GM18909 (cell line): Measurements from ENCODE around the gene IGLL5.
A peak's percentile ranks its signal among the peaks of the same experiment; 100 is the strongest.

Experiments
- ATAC-seq: cut with Tn5 transposase; IDR thresholded peaks from one replicate; pipeline ENCODE4 v1.9.1; 2021; ENCODE audit warnings: mild to moderate bottlenecking; ENCODE audit not compliant: unreplicated experiment, poor library complexity

Gene IGLL5

DNA sequence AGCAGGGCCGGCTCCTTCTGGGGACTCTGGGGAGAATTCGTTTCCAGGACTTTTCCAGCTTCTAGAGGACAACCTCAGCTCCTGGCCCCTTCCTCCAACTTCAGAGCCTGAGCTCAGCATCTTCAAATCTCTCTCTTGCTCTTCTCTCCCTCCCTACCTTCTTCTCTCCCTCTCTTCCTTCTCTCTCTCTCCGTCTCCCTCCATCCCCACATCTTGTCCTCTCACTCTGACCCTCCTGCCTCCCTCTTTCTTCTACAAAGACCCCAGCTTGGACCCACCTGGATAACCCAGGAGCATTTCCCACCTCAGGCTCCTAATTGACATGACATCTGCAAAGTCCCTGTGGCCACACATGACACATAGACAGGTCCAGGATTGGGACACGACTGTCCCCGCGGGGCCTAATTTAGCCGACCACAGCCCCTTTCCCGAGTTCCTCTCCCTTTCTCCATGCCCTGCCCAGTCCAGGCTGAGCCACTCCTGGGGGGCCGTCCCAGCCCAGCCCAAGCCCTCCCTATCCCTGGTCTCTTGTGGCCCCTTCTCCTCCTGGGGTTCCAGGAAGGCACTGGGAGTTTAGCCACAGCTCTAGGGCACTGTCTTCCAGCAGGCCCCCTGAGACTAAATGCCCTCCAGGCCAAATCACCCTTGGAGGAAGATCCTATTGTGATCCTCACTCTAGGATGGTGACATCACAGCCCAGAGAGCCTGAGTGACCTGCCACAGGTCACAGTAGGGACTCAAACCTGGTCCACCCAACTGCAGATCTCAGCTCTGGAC, 36.9 kb downstream of the IGLL5 start:
- ATAC-seq: no peak

DNA sequence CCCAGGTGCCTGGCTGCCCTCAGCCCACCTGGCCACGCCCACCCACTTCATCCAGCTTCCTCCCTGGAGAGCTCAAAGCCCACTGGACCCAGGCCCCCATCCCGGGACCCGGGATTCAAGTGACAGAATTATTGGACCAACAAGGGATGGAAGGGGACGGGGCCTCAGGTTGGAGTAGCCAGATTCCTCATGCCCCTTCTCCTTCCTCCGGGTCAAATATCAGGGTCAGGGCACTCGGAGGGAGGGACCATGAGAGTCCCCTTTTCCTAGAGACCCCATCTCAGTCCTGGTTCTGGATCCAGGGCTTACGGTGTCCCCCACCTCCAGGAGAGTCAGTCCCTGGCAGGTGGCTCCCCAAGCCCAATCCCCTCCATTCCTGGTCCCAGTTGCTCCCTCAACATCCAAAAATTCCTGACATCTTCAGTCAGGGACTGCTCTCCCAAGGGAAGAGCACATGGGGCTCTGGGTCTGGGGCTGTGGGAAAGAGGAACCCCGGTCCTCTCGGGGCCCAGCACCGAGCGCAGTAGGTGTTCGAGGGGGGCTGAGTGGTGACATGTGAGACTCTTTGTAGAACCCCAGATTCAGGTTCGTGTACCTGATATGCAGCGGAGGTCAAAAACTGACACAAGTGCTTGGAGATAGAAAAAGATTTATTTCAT, 37.7 kb downstream of the IGLL5 start:
- no peak for ATAC-seq

DNA sequence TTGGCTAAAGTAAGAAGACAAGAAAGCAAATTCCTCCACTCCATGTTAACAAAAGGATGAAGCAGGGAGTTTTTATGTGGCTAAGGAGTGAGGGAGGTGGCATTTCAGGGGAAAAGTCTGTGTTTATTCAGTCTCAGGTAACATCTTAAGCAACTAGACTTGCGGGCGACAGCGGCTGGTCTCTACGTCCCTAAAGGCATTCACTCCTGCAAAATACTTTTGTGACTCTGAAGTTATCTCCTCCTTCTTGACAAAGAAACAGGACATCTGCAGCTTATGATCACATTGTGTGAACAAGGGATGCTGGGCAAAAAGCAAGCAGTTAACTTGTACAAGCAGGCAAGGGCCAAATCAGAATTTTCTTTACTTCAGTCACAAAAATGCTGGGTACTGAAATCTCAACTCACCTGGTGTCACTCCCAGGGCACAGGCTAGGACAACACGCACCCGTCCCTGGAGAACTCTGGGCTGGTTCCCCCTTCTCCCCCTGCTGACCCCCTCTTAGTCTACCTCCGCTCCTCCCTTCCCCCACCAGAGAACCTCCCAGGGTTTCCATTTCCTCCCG, 38.3 kb downstream of the IGLL5 start:
- ATAC-seq: no peak

DNA sequence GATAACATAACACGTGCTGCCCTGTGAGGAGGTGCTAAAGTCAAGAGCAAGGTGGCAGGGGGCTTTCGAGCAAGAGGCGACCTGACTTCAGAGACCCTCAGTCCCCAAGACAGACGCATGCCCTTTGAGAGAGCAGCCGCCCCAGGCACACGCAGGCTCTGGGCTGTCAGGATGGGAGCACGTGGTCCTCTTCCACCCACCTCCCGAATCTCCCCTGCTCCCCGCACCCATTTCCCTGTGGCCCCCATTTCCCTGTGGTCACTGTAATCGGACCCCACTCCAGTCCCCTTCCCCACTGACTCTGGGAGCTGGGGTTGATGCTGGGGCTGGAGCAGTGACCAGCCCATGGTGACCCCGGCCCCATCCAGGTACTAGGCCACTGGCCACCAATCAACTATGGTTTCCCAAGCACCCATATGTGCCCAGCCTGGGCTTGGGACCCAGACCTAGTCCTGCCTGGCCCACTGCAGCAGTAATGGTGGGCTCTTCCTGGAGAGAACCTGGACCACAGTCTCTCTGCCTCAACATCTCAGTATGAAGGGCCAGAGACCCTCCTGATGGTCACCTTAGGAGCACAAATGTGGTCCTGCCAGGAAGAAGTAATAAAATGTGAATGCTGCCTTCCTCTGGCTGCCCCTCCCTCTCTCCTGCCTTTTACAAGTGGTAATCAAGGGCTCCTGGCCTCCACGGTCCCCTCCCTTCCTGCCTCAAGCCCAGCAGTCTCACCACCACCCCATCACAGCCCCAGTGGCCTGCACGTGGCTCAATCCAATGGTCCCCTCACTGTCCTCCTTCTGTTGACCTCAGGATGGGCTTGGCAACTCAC, 39.0 kb downstream of the IGLL5 start:
- no peak for ATAC-seq

DNA sequence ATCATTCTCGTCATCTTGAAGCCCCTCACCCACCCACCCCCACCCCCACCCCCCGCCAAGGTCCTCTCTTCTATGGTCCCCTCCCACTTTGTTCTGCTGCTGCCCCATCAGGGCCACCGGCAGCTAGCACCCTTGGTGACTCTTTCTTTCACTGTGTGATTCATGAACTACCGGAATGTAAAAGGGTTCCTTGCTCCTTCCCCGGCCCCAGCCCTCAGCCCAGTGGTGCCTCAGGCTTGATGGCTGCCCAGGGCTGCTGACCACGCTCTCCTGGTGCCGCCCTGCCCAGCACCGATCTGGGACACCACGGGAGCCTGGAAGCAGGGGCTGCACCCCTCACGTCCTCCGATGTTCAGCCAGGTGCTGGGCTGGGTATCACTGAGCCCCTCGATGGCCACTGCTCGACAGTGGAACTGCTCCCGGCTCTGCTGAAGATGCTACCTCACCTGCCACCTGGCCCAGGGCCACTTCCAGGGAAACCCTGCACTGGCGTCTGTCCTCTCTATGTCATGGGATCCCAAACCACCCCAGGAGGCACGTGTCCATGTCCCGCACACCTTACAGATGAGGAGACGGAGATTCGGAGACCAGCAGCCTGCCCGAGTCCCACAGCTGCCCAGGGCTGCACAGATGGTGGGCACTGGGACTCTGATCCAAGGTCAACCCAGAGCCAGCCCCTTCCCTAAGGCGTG, 39.7 kb downstream of the IGLL5 start:
- no peak for ATAC-seq

DNA sequence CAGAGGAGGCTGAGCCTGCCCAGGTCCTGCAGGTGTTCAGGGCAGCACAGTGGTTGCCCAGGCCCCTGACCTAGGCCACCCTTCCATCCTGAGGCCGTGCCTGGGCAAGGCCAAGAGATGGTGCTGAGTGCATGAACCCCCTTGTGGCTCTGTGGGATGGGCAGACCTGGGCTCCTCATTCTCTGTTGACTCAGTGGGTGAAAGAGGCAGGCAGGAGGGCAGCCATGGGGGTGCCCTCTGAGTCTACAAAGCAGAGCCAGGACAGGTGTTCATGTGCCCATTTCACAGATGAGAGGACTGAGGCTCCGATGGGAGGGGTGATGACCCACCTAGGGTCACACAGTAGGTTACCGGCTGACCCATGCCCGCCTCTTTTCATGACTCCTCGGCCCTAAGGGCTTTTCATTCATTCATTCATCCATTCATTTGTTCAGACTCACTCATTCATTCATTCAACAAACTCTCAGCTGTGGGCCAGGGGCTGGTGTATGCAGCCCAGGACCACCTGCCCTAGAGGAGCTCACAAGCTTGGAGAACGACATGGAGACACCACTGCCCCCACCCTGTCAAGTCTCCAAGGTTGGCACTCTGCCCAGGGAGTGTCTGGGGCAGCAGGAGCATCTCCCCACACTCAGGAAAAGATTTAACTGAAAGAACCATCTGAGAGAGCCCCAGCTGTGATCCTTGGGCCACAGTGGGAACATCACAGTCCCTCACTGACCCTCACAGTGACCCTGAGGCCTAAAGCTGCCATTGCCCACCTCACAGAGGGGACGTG, 40.5 kb downstream of the IGLL5 start:
- ATAC-seq: no peak

DNA sequence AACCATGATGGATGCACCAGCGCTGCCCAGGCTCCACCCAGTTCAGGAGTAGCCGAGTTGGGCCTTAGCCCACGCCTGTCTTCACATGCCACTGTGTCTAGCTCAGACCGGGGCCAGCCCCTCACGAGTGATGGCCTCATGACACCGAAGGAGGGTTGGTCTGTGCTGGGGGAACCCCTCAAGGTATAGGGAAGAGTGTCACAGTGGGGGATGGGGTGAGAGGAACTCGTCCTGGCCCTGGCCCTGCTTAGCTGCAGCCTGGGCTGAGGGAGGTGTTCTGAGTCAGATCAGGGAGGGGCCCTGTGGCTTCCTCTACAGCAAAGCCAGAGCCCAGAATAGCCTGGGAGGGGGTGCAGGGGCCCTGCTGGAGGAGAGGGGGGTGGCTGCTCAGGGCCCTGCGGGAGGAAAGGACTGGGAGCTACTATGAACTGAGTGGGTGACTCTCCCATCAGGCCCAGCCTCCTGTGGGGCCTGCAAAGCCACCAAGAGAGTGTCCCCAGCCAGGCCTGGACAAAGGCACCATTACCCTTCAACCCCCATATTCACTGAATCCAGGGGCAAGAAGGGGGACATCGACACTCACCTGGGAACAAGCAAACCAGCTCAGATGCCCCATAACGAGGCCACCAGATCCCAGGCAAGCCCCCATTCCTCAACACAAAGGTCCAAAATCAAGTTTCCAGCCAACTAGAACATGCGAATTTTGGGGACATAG, 41.2 kb downstream of the IGLL5 start:
- peak; percentile 80 for ATAC-seq

DNA sequence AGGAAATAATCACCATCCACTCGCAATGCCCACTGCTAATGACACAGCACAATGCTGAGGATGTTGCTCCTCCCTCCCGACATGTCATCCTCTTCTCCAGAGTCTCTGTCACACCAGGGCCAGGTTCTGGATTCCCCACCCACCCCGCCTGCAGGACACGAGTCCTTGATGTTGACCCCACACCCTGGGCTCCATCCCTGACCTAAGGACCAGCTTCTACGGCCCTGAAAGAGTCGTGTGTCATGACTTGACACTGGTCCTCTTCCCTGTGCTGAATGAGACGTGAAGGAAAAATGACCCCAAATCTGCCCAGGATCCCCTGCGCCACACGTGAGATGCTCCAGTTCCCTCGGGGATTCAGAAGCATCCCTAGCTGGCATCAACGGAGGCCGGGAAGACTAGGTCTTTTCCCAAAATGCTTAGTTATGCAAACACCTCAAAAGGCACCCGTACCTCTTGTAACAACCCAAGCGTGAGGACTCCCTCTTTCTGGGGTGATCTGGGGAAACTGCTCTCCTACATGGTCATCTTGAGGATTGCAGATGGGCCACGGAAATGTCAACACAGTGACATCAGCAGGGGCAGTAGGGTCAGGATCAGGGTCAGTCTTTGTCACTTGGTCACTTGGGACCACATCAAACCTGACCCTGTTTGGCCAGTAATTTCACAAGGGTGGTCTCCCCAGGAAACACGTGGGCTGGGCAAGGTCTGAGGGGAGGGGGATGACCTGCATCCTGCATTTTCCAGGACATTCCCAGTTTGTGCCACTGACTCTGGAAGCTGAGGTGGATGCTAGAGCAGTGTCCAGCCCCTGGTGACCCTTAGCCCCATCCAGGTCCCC, 42.0 kb downstream of the IGLL5 start:
- ATAC-seq: no peak

DNA sequence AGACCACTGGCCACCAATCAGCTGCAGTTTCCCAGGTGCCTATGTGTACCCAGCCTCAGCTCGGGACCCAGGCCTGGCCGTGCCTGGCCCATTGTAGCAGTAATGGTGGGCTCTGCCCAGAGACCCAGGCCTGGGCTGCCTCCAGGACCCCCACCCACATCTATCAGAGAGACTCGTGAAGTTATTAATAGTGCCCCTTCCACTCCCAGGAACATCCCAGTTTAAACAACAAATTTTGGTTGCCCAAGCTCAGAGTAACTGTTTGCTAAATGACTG, 42.5 kb downstream of the IGLL5 start:
- ATAC-seq: no peak

DNA sequence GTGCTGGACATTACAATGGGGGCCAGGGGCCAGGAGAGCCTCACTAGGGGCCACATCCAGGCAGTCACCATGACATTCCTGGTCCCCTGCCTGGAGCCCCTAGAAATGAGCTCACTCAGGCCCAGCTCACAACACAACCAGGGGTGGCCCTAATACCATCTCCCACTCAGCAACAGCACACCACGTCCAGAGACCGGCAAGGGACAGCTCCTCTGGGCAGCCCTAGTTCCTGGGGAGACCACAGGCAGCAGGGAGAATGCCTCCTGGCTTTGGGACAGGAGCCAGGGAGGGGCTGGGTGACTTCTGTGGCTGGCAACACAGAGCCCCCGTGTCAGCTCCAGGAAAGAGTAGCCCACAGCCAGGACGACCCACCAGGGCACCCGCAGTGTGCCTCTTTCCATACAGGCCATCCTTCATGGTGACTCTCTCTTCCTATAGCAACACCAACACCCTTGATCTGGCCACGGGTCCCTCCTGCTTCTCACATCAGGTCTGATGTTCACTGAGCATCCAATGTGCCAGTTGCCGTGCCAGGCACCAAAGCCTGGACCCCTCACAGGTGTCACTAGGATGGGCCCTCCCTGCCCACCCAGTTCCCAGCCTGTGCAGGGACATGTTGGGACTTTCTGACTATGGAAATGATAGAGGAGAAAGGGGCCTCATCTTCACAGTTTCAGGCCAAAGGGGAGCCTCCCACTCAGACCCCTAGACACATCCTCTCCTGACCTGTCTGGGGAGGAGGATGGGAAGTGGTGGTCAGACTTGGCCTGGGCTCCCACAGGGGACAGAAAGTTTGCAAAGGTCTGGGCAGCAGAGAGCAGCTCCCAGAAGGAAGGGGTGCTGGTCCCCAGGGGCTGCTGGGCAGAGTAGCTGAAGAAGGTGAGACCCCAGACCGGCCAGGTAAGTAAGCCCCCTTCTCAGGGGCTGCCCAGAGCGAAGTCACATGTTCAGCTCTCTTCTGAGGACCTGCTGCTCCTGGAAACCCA, 43.2 kb downstream of the IGLL5 start:
- no peak for ATAC-seq

DNA sequence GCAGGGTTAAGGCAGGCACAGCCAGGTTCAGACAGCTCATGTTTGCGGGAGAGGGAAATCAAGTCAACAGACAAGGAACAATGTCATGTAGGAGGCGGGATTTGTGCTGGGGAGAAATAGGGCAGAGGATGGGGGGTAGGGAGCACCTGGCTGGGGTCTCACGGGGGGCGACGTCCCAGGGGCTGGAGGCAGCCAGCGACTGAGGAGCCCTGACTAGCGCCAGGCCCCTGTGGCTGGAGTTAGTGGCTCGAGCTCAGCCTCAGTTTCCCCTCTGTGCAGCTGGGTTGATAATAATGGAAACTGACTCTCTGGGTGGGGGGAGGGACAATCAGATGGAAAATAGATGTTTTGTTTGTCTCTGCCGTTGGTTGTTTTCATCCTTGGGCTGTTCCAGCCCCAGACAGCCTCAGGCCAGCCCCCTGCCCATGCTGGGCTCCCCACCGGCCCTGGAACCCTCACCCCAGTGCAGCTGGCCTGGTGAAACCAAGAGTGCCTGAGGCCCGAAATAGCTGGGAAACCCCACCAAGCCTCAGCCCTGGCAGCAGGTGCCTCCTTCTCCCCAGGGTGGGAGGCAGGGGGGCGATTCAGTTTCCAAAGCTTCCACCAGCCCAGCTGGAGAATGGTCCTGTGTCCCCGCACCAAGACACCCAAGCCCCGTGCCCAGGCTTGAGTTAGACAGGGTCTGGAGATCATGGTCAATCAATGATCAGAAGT, 44.1 kb downstream of the IGLL5 start:
- no peak for ATAC-seq

DNA sequence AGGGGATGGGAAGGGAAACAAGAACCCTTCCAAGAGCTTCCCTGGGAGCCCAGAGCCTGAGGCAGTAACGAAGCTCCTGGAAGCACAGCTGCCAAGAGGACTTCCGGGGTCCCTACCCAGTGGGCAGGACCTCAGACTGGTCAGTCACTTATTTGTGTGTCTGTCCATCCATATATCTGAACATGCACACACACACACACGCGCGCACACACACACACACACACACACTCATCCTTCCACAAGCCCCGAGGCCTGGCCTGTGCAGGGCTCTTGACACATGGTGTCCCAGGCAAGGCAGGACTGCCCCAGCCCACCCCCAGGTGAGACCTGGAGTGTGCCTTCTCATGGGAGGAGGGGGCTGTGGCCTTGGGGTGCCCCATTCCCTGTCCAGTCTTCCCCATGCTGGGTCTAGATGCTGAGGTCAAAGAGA, 44.9 kb downstream of the IGLL5 start:
- ATAC-seq: no peak

DNA sequence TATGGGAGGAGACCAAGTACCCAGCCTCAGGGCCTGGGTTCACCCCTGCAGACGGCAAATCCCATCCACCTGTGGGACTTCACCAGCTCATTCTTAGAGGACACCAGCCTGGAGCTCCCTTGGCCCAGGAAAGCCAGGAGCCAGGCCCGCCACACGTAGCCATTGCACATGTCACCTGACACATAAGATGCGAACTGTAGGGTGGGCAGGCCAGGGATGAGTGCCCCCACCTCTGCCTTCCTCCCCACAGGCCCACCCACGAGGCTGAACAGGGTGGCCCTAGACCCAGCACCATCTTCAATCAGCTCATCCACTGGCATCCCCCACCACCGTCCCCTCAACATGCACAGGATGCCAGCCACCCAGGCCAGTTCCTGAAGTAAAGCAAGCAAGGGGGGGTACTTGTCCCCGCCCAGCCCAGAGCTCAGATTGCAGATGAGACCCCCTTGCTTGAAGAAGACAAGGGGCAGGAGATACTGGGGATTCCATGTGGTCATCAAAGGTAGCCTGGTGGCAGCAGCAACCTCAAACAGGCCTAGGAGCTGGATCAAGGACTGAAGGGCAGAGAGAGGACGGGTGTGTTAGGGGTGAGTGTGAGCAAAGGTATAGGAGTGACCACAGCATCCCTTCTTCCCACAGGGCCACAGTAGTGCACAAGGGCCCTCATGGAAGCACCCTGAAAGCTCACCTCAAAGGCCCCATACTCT, 45.6 kb downstream of the IGLL5 start:
- no peak for ATAC-seq

DNA sequence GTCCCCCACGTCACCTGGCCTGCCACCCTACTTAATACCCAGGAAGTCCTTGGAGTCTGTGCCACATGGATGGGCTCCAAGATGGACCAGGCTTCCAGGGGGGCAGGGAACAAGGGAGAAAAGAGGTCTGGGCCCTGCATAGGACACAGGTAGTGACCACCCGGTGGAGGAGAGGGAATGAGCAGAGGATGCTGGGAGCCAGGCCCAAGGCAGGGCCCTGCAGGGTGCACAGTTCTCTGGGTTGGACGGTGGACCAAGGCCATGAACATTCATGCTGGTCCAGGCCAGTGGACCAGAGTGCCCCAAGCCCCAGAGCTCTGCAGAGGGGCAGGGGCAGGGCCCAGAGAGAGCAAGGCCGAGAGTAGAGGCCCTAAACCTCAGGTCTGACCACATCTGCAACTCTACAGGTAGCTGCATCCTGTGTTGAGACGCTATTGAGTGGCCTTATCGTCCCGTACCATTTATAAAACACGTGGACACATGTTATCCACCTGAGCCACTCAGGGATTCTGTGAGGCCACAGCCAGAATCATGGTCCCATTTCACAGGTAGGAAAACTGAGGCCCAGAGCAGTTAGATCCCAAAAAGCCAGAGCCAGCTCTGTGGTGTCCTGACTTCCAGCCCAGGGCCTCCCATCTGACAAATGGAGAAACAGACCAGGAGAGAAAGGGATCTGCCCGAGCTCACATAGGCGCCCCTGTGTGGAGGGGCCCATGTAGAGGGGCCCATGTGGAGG, 46.4 kb downstream of the IGLL5 start:
- ATAC-seq: no peak

DNA sequence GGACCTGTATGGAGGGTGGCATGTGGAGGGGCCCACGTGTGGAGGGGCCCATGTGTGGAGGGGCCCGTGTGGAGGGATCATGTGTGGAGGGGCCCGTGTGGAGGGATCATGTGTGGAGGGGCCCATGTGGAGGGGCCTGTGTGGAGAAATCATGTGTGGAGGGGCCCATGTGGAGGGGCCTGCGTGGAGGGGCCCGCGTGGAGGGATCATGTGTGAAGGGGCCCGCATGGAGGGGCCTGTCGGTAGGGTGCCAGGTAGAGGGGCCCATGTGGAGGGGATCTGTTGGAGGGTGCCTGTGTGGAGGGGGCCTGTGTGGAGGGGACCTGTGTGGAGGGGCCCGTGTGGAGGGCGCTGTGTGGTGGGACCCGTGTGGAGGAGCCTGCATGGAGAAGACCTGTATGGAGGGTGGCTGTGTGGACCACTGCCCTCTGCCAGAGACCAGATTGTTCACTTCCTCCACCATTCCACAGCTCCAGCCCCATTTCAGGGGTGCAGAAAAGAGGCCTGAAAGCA, 47.0 kb downstream of the IGLL5 start:
- no peak for ATAC-seq
